Testis (tissue), 3 donors: ENCODE data around the gene TGOLN2. TPM values are rescaled to one million over a fixed set of nuclear protein-coding genes. Genes with fewer than 3 reads are reported as not detected.
"Not testable (repeated sequence)": the region's sequence is repeated elsewhere in the genome, so short reads cannot be mapped to it uniquely, and the experiment has no call there.

Experiments
- DNase-seq: peaks from one replicate; pipeline ENCODE4 v3.0.0-alpha.2; 2019
- H3K27ac ChIP-seq, 2 donors: fragments of 200-600 bp; sonication (generic); one replicate each; pipeline ENCODE4 v1.5.1; 2019
- H3K27me3 ChIP-seq: fragments of 200-600 bp; sonication (generic); one replicate; pipeline ENCODE4 v1.5.1; 2019
- H3K36me3 ChIP-seq: fragments of 200-600 bp; sonication (generic); one replicate; pipeline ENCODE4 v1.5.1; 2017; ENCODE audit warnings: low read depth; ENCODE audit errors: missing control alignments
- H3K4me1 ChIP-seq: fragments of 200-600 bp; sonication (generic); one replicate; pipeline ENCODE4 v1.5.1; 2019
- H3K4me3 ChIP-seq, 2 donors: fragments of 200-600 bp; sonication (generic); one replicate each; pipeline ENCODE4 v1.5.1; 2017 to 2019
- H3K9me3 ChIP-seq: fragments of 200-600 bp; sonication (generic); one replicate; pipeline ENCODE4 v1.5.1; 2017
- POLR2A ChIP-seq: fragments of 450-650 bp; IDR thresholded peaks from one replicate; pipeline ENCODE4 v1.6.1; 2017; ENCODE audit warnings: antibody characterized with exemption, mild to moderate bottlenecking, moderate library complexity
- WGBS, 2 donors: methylation state at CpG; one replicate each; pipeline ENCODE4 v1.1.5; 2018; 5-methylcytosine and 5-hydroxymethylcytosine counted together
- intact Hi-C: fragments of 100-400 bp; cut with DNase I; formaldehyde crosslinking; loops from one replicate; pipeline ENCODE4 v1.15.1; 2023; ENCODE audit warnings: low total_unique reads
- polyA plus RNA-seq: library from polyadenylated mRNA; stranded (reverse); fragments of 350-450 nt; fragmentation: Illumina TruSeq; extraction: RNeasy Lipid Tissue Mini Kit (QIAGEN cat#74804); gene quantifications from one replicate; pipeline ENCODE4 v1.2.3, GENCODE V29; 2014; ENCODE audit warnings: low read depth, low replicate concordance; ENCODE audit not compliant: insufficient read depth
- total RNA-seq, 2 donors: library from RNA; depleted of rRNA; stranded (reverse); fragments of >200 nt; gene quantifications; one replicate each; pipeline ENCODE4 v1.2.3, GENCODE V29; 2016
- TF ChIP-seq, protein P1 (sequence below), 3 experiments: fragments of 450-650 bp in 2 of 3; fragments of 200-600 bp in 1 of 3; sonication (generic) in 1 of 3; IDR thresholded peaks; one replicate each; pipeline ENCODE4 v1.5.1; 2016 to 2019; ENCODE audit warnings: antibody characterized with exemption in 3 of 3, mild to moderate bottlenecking in 2 of 3, moderate library complexity in 1 of 3

Gene TGOLN2
- total and polyA plus RNA-seq, 3 donors from 2014 or later = 80.6 to 143 (median 115) TPM

DNA sequence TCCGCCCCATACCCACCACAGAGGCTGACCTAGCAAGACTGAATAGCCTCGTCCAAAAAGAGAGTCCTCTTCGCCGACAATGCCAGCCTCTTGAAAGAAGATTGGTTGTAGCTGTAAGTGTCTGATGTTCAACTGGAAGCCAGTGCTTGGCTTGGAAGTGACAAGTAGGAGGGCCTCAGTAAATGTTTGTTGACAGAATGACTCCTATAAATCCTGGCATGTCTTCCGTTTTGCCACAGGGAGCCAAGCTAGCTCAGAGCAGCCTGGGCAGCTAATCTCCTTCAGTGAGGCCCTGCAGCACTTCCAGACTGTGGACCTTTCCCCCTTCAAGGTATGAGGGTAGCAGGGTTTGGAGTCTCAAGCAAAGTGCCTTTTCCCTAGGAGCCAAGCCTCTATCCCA, 41.7 kb upstream of the TGOLN2 start:
- no peak for DNase-seq
- TF ChIP-seq, protein P1, sequence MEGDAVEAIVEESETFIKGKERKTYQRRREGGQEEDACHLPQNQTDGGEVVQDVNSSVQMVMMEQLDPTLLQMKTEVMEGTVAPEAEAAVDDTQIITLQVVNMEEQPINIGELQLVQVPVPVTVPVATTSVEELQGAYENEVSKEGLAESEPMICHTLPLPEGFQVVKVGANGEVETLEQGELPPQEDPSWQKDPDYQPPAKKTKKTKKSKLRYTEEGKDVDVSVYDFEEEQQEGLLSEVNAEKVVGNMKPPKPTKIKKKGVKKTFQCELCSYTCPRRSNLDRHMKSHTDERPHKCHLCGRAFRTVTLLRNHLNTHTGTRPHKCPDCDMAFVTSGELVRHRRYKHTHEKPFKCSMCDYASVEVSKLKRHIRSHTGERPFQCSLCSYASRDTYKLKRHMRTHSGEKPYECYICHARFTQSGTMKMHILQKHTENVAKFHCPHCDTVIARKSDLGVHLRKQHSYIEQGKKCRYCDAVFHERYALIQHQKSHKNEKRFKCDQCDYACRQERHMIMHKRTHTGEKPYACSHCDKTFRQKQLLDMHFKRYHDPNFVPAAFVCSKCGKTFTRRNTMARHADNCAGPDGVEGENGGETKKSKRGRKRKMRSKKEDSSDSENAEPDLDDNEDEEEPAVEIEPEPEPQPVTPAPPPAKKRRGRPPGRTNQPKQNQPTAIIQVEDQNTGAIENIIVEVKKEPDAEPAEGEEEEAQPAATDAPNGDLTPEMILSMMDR (IDR thresholded peaks at IDR 0.05) = no peak

GRCh38 chr2:85368921-85369320, 41.1 kb upstream of the TGOLN2 start:
- TF ChIP-seq, protein P1 (IDR thresholded peaks at IDR 0.05) = no peak
- TF ChIP-seq POLR2A = no peak
- no peak overlapping the region for H3K27ac ChIP-seq
- H3K36me3 ChIP-seq = no peaks in the 10 kb centered on the region
- no peaks in the 10 kb centered on the region for H3K27me3 ChIP-seq
- no peaks in the 10 kb centered on the region for H3K9me3 ChIP-seq
- H3K4me1 ChIP-seq = no peaks in the 10 kb centered on the region
- no peak for DNase-seq
- intact Hi-C loops = no loop called here
- H3K4me3 ChIP-seq = no peak overlapping the region

More for the DNA sequence above, 41.7 kb upstream of the TGOLN2 start:
- Histone ChIP-seq H3K36me3 (no peaks in the 10 kb centered on the region), H3K27me3 (no peaks in the 10 kb centered on the region), H3K9me3 (no peaks in the 10 kb centered on the region), H3K4me1 (no peaks in the 10 kb centered on the region), H3K27ac (no peak overlapping the region), H3K4me3 (no peak overlapping the region)
- intact Hi-C loops = no loop called here
- 71 to 83% methylated on average over 5 of the region's 5 CpGs for WGBS, 2 donors

DNA sequence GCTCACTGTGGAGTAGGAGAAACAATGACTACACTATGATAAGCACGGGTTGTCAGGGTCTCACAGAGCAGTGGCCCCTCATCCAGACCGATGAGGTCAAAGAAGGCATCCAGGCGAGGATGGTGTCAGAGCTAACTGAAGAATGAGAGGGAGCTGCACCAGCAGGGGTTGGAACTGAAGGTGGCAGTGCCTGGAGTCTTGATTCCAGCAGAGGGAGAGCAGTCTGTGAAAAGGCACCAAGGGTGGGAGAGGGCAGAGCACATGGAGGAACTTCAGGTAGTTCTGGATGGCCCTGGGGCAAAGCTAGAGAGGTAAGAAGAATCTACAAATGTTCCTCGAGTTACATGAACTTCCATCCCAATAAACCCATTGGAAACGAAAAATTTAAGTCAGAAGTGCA, 39.4 kb upstream of the TGOLN2 start:
- DNase-seq = no peak
- Histone ChIP-seq H3K27me3 (no peaks in the 10 kb centered on the region), H3K4me3 (no peak overlapping the region), H3K36me3 (no peaks in the 10 kb centered on the region), H3K9me3 (no peaks in the 10 kb centered on the region), H3K4me1 (no peaks in the 10 kb centered on the region), H3K27ac (no peak overlapping the region)
- 83 to 88% methylated on average over 5 of the region's 5 CpGs for WGBS, 2 donors
- intact Hi-C loops = no loop called here
- TF ChIP-seq, protein P1 (IDR thresholded peaks at IDR 0.05) = no peak
- no peak for TF ChIP-seq POLR2A

DNA sequence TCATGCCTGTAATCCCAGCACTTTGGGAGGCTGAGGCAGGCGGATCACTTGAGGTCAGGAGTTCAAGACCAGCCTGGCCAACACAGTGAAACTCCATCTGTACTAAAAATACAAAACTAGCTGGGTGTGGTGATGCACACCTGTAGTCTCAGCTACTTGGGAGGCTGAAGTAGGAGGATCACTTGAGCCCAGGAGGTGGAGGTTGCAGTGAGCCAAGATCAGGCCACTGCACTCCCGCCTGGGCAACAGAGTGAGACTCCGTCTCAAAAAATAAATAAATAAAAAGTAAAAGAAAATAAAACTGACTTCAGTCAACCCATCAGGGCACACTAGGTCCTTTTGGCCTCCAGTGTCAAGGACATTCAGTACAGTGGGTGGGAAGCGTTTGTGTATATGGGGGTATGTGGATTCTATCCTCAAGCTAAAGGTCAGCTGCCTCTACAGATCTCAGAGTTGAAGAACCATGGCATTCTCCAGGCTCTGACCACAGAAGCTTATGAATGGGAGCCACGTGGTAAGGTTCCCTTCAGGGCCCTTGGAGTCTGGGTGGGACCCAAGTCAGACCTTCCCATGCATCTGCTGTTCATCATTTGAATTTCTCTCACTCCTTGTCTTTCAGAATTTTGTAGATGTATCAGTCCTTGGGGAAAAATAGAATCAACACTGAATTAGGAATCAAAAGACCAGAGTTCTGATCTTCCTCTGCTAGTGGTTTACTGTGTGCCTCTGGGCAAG, 35.0 kb upstream of the TGOLN2 start:
- H3K9me3 ChIP-seq, intact Hi-C loops, H3K36me3 ChIP-seq, H3K27ac ChIP-seq, H3K4me1 ChIP-seq, H3K4me3 ChIP-seq, DNase-seq, H3K27me3 ChIP-seq: not testable (repeated sequence)
- WGBS, 2 donors = 91 to 93% methylated on average over 5 of the region's 5 CpGs

DNA sequence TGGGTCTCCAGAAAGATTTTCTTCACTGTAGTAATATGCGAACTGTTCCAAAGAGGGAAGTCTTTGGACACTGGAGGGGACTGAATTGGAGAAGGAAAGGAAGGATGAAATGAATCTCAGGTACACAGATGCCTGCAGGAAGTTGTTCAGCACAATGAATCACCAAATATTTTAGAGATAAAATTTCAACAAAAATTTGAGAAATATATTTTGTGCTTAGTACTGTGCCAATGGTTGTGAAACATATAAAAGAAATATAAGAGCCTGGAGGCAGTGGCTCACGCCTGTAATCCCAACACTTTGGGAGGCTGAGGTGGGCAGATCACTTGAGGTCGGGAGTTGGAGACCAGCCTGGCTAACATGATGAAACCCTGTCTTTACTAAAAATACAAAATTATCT, 29.9 kb upstream of the TGOLN2 start:
- H3K9me3 ChIP-seq = no peaks in the 10 kb centered on the region
- intact Hi-C loops = no loop called here
- no peak overlapping the region for H3K27ac ChIP-seq
- 88 to 90% methylated on average over 3 of the region's 3 CpGs for WGBS, 2 donors
- H3K36me3 ChIP-seq = no peaks in the 10 kb centered on the region
- TF ChIP-seq POLR2A = no peak
- TF ChIP-seq, protein P1 (IDR thresholded peaks at IDR 0.05) = no peak
- no peak overlapping the region for H3K4me3 ChIP-seq
- DNase-seq = no peak
- H3K27me3 ChIP-seq = no peaks in the 10 kb centered on the region
- H3K4me1 ChIP-seq = peaks cover 9% of the 10 kb centered on the region
